Astrocyte of the cerebellum (primary cell): Measurements from ENCODE around the gene FIP1L1.

ENCODE experiments used
- DNase-seq: peaks from one replicate; pipeline ENCODE4 v3.0.0-alpha.2; 2011; ENCODE audit warnings: low read depth
- H3K4me3 ChIP-seq: 2 replicates; pipeline ENCODE4 v1.5.1; 2011; ENCODE audit warnings: mild to moderate bottlenecking, low read depth, low read length, moderate library complexity
- in situ Hi-C: cut with HindIII; loops from 2 replicates; pipeline ENCODE4 v1.10.0; 2017; ENCODE audit warnings: low sequenced_read_pairs
- TF ChIP-seq, protein P1 (sequence below): IDR thresholded peaks from 2 replicates; pipeline ENCODE4 v1.5.1; 2012; ENCODE audit warnings: low read length, low read depth, moderate library complexity, mild to moderate bottlenecking; ENCODE audit errors: missing control alignments

Gene FIP1L1

DNA sequence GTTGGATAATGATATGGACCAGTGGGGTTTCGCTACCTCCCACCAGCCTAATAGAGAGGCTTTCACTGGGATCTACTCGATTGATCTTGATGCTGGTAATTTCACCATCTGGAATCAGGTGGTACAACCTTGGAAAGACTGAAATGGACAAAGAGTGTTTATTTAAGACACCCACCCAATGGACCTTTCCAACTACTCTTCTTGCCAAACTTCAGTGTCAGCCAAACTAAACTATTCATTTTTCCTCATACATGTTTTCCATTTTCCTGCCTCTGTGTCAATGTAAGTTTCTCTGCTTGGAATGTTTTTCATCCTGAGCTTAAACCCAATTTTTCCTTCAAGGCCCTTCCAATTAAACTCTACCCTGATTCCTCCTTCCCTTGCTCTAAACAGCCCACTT lies 121.3 kb downstream of the FIP1L1 start:
- TF ChIP-seq, protein P1, sequence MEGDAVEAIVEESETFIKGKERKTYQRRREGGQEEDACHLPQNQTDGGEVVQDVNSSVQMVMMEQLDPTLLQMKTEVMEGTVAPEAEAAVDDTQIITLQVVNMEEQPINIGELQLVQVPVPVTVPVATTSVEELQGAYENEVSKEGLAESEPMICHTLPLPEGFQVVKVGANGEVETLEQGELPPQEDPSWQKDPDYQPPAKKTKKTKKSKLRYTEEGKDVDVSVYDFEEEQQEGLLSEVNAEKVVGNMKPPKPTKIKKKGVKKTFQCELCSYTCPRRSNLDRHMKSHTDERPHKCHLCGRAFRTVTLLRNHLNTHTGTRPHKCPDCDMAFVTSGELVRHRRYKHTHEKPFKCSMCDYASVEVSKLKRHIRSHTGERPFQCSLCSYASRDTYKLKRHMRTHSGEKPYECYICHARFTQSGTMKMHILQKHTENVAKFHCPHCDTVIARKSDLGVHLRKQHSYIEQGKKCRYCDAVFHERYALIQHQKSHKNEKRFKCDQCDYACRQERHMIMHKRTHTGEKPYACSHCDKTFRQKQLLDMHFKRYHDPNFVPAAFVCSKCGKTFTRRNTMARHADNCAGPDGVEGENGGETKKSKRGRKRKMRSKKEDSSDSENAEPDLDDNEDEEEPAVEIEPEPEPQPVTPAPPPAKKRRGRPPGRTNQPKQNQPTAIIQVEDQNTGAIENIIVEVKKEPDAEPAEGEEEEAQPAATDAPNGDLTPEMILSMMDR, result no peak
- DNase-seq, result no peak
- in situ Hi-C loops, result no loop called here
- no peak overlapping the region for H3K4me3 ChIP-seq

DNA sequence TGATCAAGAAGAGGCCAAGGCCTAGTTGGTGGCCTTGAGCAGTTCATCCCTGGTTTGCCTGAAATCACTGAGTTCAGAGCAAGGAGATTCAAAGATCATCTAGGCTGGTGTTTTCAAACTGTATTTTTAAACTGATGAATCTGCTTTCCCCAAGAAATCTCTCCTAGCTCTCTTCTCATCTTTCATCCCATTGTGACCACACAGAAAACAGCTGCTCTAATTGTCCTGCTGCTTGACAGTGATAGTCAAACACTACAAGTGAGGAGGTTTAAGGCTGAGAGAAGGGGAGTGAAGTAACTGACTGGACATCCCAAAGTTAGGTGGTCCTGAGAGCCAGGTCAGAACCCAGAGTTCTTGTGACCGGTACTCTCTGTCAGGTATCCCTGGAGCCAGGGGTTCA lies 122.3 kb downstream of the FIP1L1 start:
- DNase-seq, result no peak
- in situ Hi-C loops, result no loop called here
- no peak overlapping the region for H3K4me3 ChIP-seq
- TF ChIP-seq, protein P1, result no peak

DNA sequence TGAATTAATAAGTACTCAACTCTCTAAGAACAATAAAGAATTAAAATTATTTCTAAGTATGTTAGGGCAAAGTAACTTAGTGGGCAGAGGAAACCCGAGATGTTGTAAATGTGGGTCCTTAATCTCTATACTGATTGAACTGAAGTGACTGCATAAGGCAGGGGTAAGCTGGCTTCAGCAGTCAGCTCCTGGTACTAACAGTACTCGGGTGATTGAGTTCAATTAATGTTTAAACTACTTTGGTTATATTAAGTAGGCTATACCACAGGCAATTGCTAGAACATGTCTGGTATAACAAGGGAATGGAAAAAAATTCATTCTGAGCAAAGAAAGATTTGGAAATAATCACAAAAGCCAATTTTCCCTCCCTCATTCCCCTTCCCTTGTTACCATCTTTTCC lies 123.1 kb downstream of the FIP1L1 start:
- H3K4me3 ChIP-seq, result no peak overlapping the region
- TF ChIP-seq, protein P1, result no peak
- no peak for DNase-seq
- in situ Hi-C loops, result no loop called here

DNA sequence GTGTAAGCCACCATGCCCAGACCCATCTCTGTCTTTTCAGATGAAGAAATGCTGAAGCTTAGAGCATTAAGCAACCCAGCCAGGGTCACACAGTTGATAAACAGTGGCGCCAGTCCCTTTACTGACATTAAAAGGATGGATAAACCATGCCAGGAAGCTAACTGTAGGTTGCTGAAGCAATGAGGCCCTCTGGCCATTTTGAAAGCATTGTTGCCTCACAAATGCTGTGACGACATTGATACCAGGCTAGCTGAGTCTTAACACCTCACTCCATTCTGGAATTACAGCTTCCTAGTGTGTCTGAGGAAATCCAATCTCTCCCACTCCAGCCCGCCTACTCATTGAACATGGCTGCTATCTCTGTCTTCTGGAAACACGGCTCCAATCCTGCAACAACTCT lies 124.1 kb downstream of the FIP1L1 start:
- TF ChIP-seq, protein P1, result no peak
- no peak overlapping the region for H3K4me3 ChIP-seq
- in situ Hi-C loops, result no loop called here
- no peak for DNase-seq

DNA sequence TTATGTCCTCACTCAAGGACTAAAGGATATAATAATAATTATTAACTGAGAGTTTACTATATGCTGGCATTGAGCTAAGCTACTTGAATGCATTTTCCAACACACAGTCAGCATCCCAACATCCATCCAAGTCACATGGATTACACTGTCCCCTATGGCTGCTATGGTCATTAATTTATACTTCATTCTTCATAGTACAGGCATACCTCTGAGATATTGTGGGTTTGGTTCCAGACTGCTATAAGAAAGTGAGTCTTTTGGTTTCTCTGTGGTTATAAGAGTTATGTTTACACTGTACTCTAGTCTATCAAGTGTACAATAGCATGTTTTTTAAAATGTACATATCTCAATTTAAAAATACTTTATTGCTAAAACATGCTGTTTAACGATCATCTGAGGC lies 124.7 kb downstream of the FIP1L1 start:
- in situ Hi-C loops, result no loop called here
- no peak for DNase-seq
- TF ChIP-seq, protein P1, result no peak
- H3K4me3 ChIP-seq, result no peak overlapping the region

DNA sequence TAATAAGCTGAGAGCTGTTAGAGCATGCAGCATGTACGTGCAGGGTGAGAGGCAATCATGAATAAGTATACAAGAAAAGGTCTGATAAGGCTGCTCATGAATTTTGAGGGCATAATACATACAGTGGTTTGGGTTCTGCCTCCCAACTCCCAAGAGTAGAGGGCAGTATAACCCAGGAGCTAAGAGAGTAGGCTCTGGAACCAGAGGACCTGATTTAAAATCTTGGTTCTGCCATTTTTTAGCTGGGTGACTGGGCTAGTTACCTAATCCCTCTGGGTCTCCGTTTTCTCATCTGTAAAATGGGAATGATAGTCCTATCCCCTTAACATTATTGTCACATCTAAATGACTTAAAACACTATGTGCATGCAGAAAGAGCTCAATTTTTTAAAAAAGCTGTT lies 128.5 kb downstream of the FIP1L1 start:
- H3K4me3 ChIP-seq, result no peak overlapping the region
- in situ Hi-C loops, result no loop called here
- no peak for DNase-seq
- TF ChIP-seq, protein P1, result peak; percentile 21

DNA sequence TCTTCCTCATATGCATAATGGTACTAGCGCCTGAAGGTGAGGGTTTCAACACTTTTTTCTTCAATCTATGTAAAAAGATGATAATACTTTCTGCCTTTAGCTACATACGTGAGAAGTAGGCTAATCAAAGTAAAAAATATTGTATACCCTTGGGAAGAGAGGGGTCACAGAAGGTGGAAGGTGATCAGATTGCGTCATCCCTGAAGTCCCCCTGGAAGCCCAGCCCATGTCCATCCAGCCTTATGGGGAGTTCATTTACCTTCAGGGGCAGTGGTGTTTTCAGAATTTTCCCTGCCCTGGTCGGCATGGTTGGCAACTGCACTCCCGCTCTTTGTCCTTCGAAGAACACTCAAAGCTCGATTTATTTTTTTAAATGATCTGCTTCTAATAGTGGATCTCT lies 129.6 kb downstream of the FIP1L1 start:
- TF ChIP-seq, protein P1, result no peak
- in situ Hi-C loops, result no loop called here
- no peak for DNase-seq
- no peak overlapping the region for H3K4me3 ChIP-seq
